Right renal pelvis (tissue), 4 donors: ENCODE results near the gene SNRNP200. TPM values are rescaled to one million over a fixed set of nuclear protein-coding genes. Genes with fewer than 3 reads are reported as not detected.

Experiments
- polyA plus RNA-seq, 4 donors: library from polyadenylated mRNA; unstranded; fragments of 120-200 nt; gene quantifications; one replicate each; pipeline ENCODE4 v1.2.1, GENCODE V29; 2013; ENCODE audit not compliant: insufficient read length in 4 of 4

SNRNP200 gene
- polyA plus RNA-seq, 4 donors: 164 to 179 (median 169) TPM

Other genes with a start within 250 kb of the SNRNP200 start
- gene ADRA2B, start 189.0 kb downstream of the SNRNP200 start, polyA plus RNA-seq: 1 to 10 TPM; 2.8 to 6.3 (median 4.8) TPM
- gene ASTL, start 167.0 kb downstream of the SNRNP200 start, polyA plus RNA-seq: under 1 TPM in 2 of 4 donors, not detected in 2; 0.23 to 0.32 TPM
- gene DUSP2, start 160.1 kb downstream of the SNRNP200 start, polyA plus RNA-seq: 1 to 10 TPM; 3.6 to 6.9 (median 4.1) TPM
- 100 to 1,000 TPM; 125 to 152 (median 147) TPM for gene STARD7, start 96.7 kb downstream of the SNRNP200 start, polyA plus RNA-seq
- gene TMEM127, start 39.5 kb downstream of the SNRNP200 start, polyA plus RNA-seq: 10 to 100 TPM; 47.6 to 49.1 (median 48.5) TPM
- gene CIAO1, start 39.3 kb downstream of the SNRNP200 start, polyA plus RNA-seq: 10 to 100 TPM; 66.8 to 71.9 (median 68.9) TPM
- 1 to 10 TPM; 4.4 to 5.3 (median 4.8) TPM for gene ITPRIPL1, start 19.8 kb upstream of the SNRNP200 start, polyA plus RNA-seq
- 10 to 100 TPM; 14.7 to 20.6 (median 18.7) TPM for gene NCAPH, start 30.2 kb upstream of the SNRNP200 start, polyA plus RNA-seq
- gene NEURL3, start 199.8 kb upstream of the SNRNP200 start, polyA plus RNA-seq: 1 to 10 TPM; 4.8 to 7.2 (median 5.7) TPM
- 1 to 10 TPM; 4.7 to 5.7 (median 4.9) TPM for gene ARID5A, start 231.2 kb upstream of the SNRNP200 start, polyA plus RNA-seq